GM12891 (cell line): ENCODE results near the gene CSMD2.

ENCODE experiments used
- POLR2A ChIP-seq: IDR thresholded peaks from 2 replicates; pipeline ENCODE4 v1.6.1; 2011; ENCODE audit warnings: low read depth, low read length, control low read depth
- SPI1 ChIP-seq: IDR thresholded peaks from 2 replicates; pipeline ENCODE4 v1.6.1; 2011; ENCODE audit warnings: low read depth, low read length, control low read depth

DNA sequence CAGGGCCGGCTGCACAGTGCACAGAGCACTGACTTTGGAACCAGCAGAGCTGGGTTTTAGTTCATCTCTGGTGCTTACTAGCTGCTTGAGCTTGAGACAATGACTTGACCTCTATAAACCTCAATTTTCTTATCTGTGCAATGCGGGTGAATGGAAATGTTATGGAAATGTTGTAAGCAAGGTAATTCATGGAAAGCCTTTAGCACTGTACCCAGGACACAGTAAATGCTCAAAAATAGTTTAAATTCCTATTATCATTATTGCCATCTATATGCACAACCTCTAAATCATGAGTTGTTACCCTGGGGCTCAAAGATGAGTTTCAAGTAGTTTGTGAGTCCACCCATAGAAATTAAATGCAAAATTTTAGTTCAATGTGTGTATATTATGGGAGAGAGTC lies 99.5 kb downstream of the CSMD2 start:
- TF ChIP-seq POLR2A (no peak), SPI1 (no peak)
